Common myeloid progenitor, CD34-positive (primary cell): ENCODE data around the gene MBD3L3. TPM values are rescaled to one million over a fixed set of nuclear protein-coding genes. Genes with fewer than 3 reads are reported as not detected.
"Not testable (repeated sequence)": the region's sequence is repeated elsewhere in the genome, so short reads cannot be mapped to it uniquely, and the experiment has no call there.

ENCODE experiments used
- CTCF ChIA-PET: fragments of 350-600 bp; sonication (Branson Sonifier 250); formaldehyde crosslinking; loops from one replicate; lab custom pipeline; 2021; ENCODE audit warnings: antibody characterized with exemption; lab: Charles Lee
- POLR2A ChIA-PET: fragments of 350-600 bp; sonication (Branson Sonifier 250); formaldehyde crosslinking; loops from one replicate; lab custom pipeline; 2021; ENCODE audit warnings: antibody characterized with exemption; lab: Charles Lee
- DNase-seq, 3 donors: peaks; one replicate each; pipeline versions ENCODE4 v3.0.0 to v3.0.0-alpha.2; 2013
- H3K27ac ChIP-seq, 2 experiments: 1 replicate in 1 of 2; 2 replicates in 1 of 2; pipeline ENCODE4 v1.7.0; 2013; ENCODE audit warnings: inconsistent platforms in 2 of 2, low read length in 2 of 2, mild to moderate bottlenecking in 2 of 2, low read depth in 1 of 2, moderate library complexity in 1 of 2; ENCODE audit not compliant: severe bottlenecking in 2 of 2, insufficient read depth in 1 of 2, poor library complexity in 1 of 2
- H3K27me3 ChIP-seq, 5 experiments: replicated peaks in 2 of 5; 1 replicate in 3 of 5; 2 replicates in 2 of 5; pipeline versions ENCODE4 v1.6.1 to v1.7.0; 2013; ENCODE audit warnings: low read length in 4 of 5, mild to moderate bottlenecking in 2 of 5, moderate library complexity in 2 of 5, inconsistent platforms in 1 of 5; ENCODE audit not compliant: insufficient read depth in 5 of 5, control insufficient read depth in 4 of 5
- H3K36me3 ChIP-seq, 4 experiments: 1 replicate in 2 of 4; 2 replicates in 2 of 4; pipeline versions ENCODE4 v1.6.1 to v1.7.0; 2013; ENCODE audit warnings: low read length in 3 of 4, control low read depth in 1 of 4, mild to moderate bottlenecking in 1 of 4; ENCODE audit not compliant: control insufficient read depth in 4 of 4, insufficient read depth in 4 of 4
- H3K4me1 ChIP-seq, 4 experiments: 1 replicate in 3 of 4; 2 replicates in 1 of 4; pipeline versions ENCODE4 v1.6.1 to v1.7.1; 2013; ENCODE audit warnings: low read length in 3 of 4, mild to moderate bottlenecking in 3 of 4, control low read depth in 1 of 4, inconsistent platforms in 1 of 4, moderate library complexity in 1 of 4; ENCODE audit not compliant: control insufficient read depth in 4 of 4, insufficient read depth in 4 of 4; ENCODE audit errors: control extremely low read depth in 1 of 4
- H3K4me3 ChIP-seq, 7 experiments: 1 replicate in 4 of 7; 2 replicates in 3 of 7; pipeline versions ENCODE4 v1.5.1 to v1.7.0; 2013; ENCODE audit warnings: mild to moderate bottlenecking in 7 of 7, low read length in 6 of 7, moderate library complexity in 6 of 7, inconsistent platforms in 2 of 7, low read depth in 2 of 7, control low read depth in 1 of 7; ENCODE audit not compliant: insufficient read depth in 4 of 7, control insufficient read depth in 1 of 7; ENCODE audit errors: extremely low read depth in 1 of 7
- H3K9me3 ChIP-seq, 5 experiments: 1 replicate in 4 of 5; 2 replicates in 1 of 5; pipeline versions ENCODE4 v1.6.1 to v1.7.1; 2013; ENCODE audit warnings: low read length in 4 of 5, mild to moderate bottlenecking in 2 of 5, inconsistent platforms in 1 of 5, low read depth in 1 of 5, moderate library complexity in 1 of 5; ENCODE audit not compliant: control insufficient read depth in 4 of 5, insufficient read depth in 2 of 5; ENCODE audit errors: control extremely low read depth in 1 of 5
- WGBS: methylation state at CpG from one replicate; pipeline ENCODE4 v1.1.5; 2013; ENCODE audit not compliant: insufficient coverage; 5-methylcytosine and 5-hydroxymethylcytosine counted together
- polyA plus RNA-seq: library from polyadenylated mRNA; unstranded; fragments of 120-200 nt; gene quantifications from one replicate; pipeline ENCODE4 v1.2.1, GENCODE V29; 2013

The MBD3L3 gene
- polyA plus RNA-seq, result not detected

GRCh38 chr19:7058576-7058975 lies at the start of gene MBD3L3:
Gene MBD3L3 (minus strand): TSS chr19:7058676. CDS start chr19:7058605, 71 bp downstream.
- WGBS, result no CpG with 5 or more reads among the region's 8 CpGs
- H3K9me3 ChIP-seq, H3K4me3 ChIP-seq, H3K27me3 ChIP-seq, H3K4me1 ChIP-seq, H3K36me3 ChIP-seq, CTCF ChIA-PET, H3K27ac ChIP-seq, POLR2A ChIA-PET, DNase-seq: not testable (repeated sequence)

- Histone ChIP-seq H3K36me3 (no peaks in the 10 kb centered on the region), H3K9me3 (peaks cover 0 to 5% (median 0%) of the 10 kb centered on the region in 5 experiments), H3K27me3 (no peaks in the 10 kb centered on the region), H3K4me3 (no peak overlapping the region), H3K27ac (no peak overlapping the region), H3K4me1 (peaks cover 0 to 9% (median 0%) of the 10 kb centered on the region in 4 experiments)
- 87% methylated on average over 10 of the region's 10 CpGs for WGBS
- ChIA-PET POLR2A (no interaction called here), CTCF (no interaction called here)
- no peak for DNase-seq
Observed at GRCh38 chr19:7106711-7107657, 48.5 kb upstream of the MBD3L3 start.

- no peak overlapping the region for H3K27ac ChIP-seq
- H3K9me3 ChIP-seq, result peaks cover 0 to 5% (median 0%) of the 10 kb centered on the region in 5 experiments
- no peaks in the 10 kb centered on the region for H3K27me3 ChIP-seq
- ChIA-PET CTCF (no interaction called here), POLR2A (no interaction called here)
- H3K4me1 ChIP-seq, result peaks cover 0 to 9% (median 1%) of the 10 kb centered on the region in 4 experiments
- H3K4me3 ChIP-seq, result no peak overlapping the region
- peak in 2 of 3 donors; percentile 37 to 40 for DNase-seq
- H3K36me3 ChIP-seq, result no peaks in the 10 kb centered on the region
Observed at GRCh38 chr19:7104747-7105447, 46.4 kb upstream of the MBD3L3 start.

GRCh38 chr19:7101498-7102253 lies 43.2 kb upstream of the MBD3L3 start:
- peaks cover 0 to 5% (median 1%) of the 10 kb centered on the region in 5 experiments for H3K9me3 ChIP-seq
- H3K36me3 ChIP-seq, result no peaks in the 10 kb centered on the region
- CTCF ChIA-PET, result interaction anchor here (0.9 to 1.8 kb wide), 5 partner anchors 32 to 699 kb away, joined by 3 to 16 read pairs (median 4); partner anchors contain the start of gene ZNF557
- no peak overlapping the region for H3K27ac ChIP-seq
- POLR2A ChIA-PET, result no interaction called here
- H3K4me1 ChIP-seq, result peaks cover 2 to 21% (median 9%) of the 10 kb centered on the region in 4 experiments
- no peaks in the 10 kb centered on the region for H3K27me3 ChIP-seq
- DNase-seq, result no peak
- no peak overlapping the region for H3K4me3 ChIP-seq
- 89% methylated on average over 12 of the region's 19 CpGs for WGBS

- peak overlapping the region; percentile 60 to 86 (median 74) for H3K4me3 ChIP-seq
- no peaks in the 10 kb centered on the region for H3K27me3 ChIP-seq
- H3K4me1 ChIP-seq, result peaks cover 2 to 15% (median 9%) of the 10 kb centered on the region in 4 experiments
- WGBS, result 5% methylated on average over 8 of the region's 9 CpGs
- POLR2A ChIA-PET, result no interaction called here
- H3K9me3 ChIP-seq, result peaks cover 0 to 21% (median 15%) of the 10 kb centered on the region in 5 experiments
- DNase-seq, result no peak
- peak overlapping the region in 1 of 2 experiments; percentile 85 for H3K27ac ChIP-seq
- CTCF ChIA-PET, result interaction anchor here (0.5 to 1.4 kb wide), 3 partner anchors 16 to 1395 kb away, joined by 3 to 4 read pairs (median 3); no protein-coding TSS in a partner anchor
- no peaks in the 10 kb centered on the region for H3K36me3 ChIP-seq
Observed at GRCh38 chr19:7099597-7099921, 41.1 kb upstream of the MBD3L3 start.

GRCh38 chr19:7098701-7099596 lies 40.5 kb upstream of the MBD3L3 start:
- peak overlapping the region; percentile 60 to 86 (median 74) for H3K4me3 ChIP-seq

More at GRCh38 chr19:7098701-7099596, 40.5 kb upstream of the MBD3L3 start:
- peak overlapping the region; percentile 75 to 85 for H3K27ac ChIP-seq
- ChIA-PET POLR2A (no interaction called here), CTCF (interaction anchor here (0.5 to 1.4 kb wide), 3 partner anchors 16 to 1394 kb away, joined by 3 to 4 read pairs (median 3); no protein-coding TSS in a partner anchor)
- peaks cover 2 to 12% (median 9%) of the 10 kb centered on the region in 4 experiments for H3K4me1 ChIP-seq
- H3K27me3 ChIP-seq, result no peaks in the 10 kb centered on the region
- peak; percentile 88 to 96 (median 94) for DNase-seq
- H3K9me3 ChIP-seq, result peaks cover 0 to 25% (median 15%) of the 10 kb centered on the region in 5 experiments
- no peaks in the 10 kb centered on the region for H3K36me3 ChIP-seq
- WGBS, result under 1% methylated on average over 78 of the region's 78 CpGs
